ENCODE results near the gene ALG9. TPM values are rescaled to one million over a fixed set of nuclear protein-coding genes. Genes with fewer than 3 reads are reported as not detected.
A peak's percentile ranks its signal among the peaks of the same experiment; 100 is the strongest.

ALG9 gene
- total and polyA plus RNA-seq, 10 of the 15 experiments (the other 5 are each of a cell fraction or from before 2014, with no cell fraction given): 10.8 to 41.6 (median 25.5) TPM

GRCh38 chr11:111766834-111767142 is 104.6 kb downstream of the ALG9 start:
- H4K20me1 ChIP-seq (ENCODE audit: control insufficient read depth, insufficient read depth): no peaks in the 10 kb centered on the region
- peaks cover 0 to 4% of the 10 kb centered on the region in 2 experiments; a peak in 2 of 4 replicates for H3K36me3 ChIP-seq (ENCODE audit: control insufficient read depth in 2 of 2, insufficient read depth in 2 of 2, low read length in 1 of 2)
- H3K79me2 ChIP-seq (ENCODE audit: control insufficient read depth, insufficient read depth, low read length): peaks cover 22% of the 10 kb centered on the region
- H3K4me3 ChIP-seq: peak overlapping the region; percentile 78
- BruUV-seq (replicated peaks): no TSS peak
- no peak for DNase-seq (ENCODE audit: low read depth, low spot score)
- no peak for FAIRE-seq
- intact Hi-C loops (cut with micrococcal nuclease; ENCODE audit: unreplicated experiment): loop anchor here (2.0 kb wide), 1 partner anchor 164 kb away; the partner anchor contains the start of gene SIK2
- ChIA-PET SMC1A (ENCODE audit: uncharacterized antibody, unreplicated experiment) (interaction anchor here (0.7 to 8.1 kb wide), 23 partner anchors 11 to 180 kb away, joined by 3 to 154 read pairs (median 4); no protein-coding TSS in a partner anchor), CTCF (interaction anchor here (0.7 to 13.4 kb wide), 15 partner anchors 11 to 200 kb away, joined by 3 to 174 read pairs (median 5); partner anchors contain the start of gene SIK2), POLR2A (interaction anchor here (0.7 to 6.0 kb wide), 11 partner anchors 11 to 236 kb away, joined by 3 to 56 read pairs (median 5); partner anchors contain the start of gene SIK2), RAD21 (ENCODE audit: unreplicated experiment) (interaction anchor here (0.7 to 7.6 kb wide), 14 partner anchors 11 to 180 kb away, joined by 3 to 136 read pairs (median 5); partner anchors contain the start of gene SIK2)
- peak overlapping the region; percentile 62 for H3K27ac ChIP-seq (ENCODE audit: control insufficient read depth, insufficient read depth)
- no peaks in the 10 kb centered on the region for H3K27me3 ChIP-seq (replicated peaks in 1 of 2; ENCODE audit: control insufficient read depth in 2 of 2, insufficient read depth in 2 of 2, low read length in 1 of 2)
- peak overlapping the region; percentile 97 for H3K4me2 ChIP-seq (ENCODE audit: control insufficient read depth, insufficient read depth)
- no peaks in the 10 kb centered on the region; the same call in 1 of the 2 replicates for H3K4me1 ChIP-seq (ENCODE audit: control insufficient read depth, insufficient read depth, low read length)
- peak overlapping the region; percentile 80 for H3K9ac ChIP-seq (ENCODE audit: control insufficient read depth, insufficient read depth, low read length)
- ATAC-seq: peak; percentile 7; the same call in 2 of the 3 replicates
- H2AFZ ChIP-seq (ENCODE audit: control insufficient read depth, low read depth, low read length): peak overlapping the region; percentile 93
- WGBS (ENCODE audit: insufficient coverage, insufficient replicate concordance, low lambda C conversion rate, missing lambda C conversion rate): 5% methylated on average over 7 of the region's 7 CpGs
- in situ Hi-C loops (cut with MboI): no loop called here
- no peaks in the 10 kb centered on the region for H3K9me3 ChIP-seq (replicated peaks; ENCODE audit: control insufficient read depth, insufficient read depth, low read length)
- TF ChIP-seq NR2C1 (IDR thresholded peaks at IDR 0.05): no peak

GRCh38 chr11:111765984-111766833 is 105.2 kb downstream of the ALG9 start, which contains the start of gene PPP2R1B:
PPP2R1B (minus strand) TSS chr11:111766389; CDS start chr11:111766361, 28 bp downstream.
- peak; percentile 27 for FAIRE-seq
- Histone ChIP-seq H3K79me2 (ENCODE audit: control insufficient read depth, insufficient read depth, low read length) (peaks cover 22% of the 10 kb centered on the region), H4K20me1 (ENCODE audit: control insufficient read depth, insufficient read depth) (no peaks in the 10 kb centered on the region), H3K27ac (ENCODE audit: control insufficient read depth, insufficient read depth) (peak within 1 kb of the TSS; percentile 77), H3K4me1 (ENCODE audit: control insufficient read depth, insufficient read depth, low read length) (no peaks in the 10 kb centered on the region; the same call in 1 of the 2 replicates), H3K36me3 (ENCODE audit: control insufficient read depth in 2 of 2, insufficient read depth in 2 of 2, low read length in 1 of 2) (peaks cover 0 to 7% of the 10 kb centered on the region in 2 experiments; a peak in 2 of 4 replicates), H3K4me2 (ENCODE audit: control insufficient read depth, insufficient read depth) (peak within 1 kb of the TSS; percentile 97), H3K27me3 (replicated peaks in 1 of 2; ENCODE audit: control insufficient read depth in 2 of 2, insufficient read depth in 2 of 2, low read length in 1 of 2) (no peaks in the 10 kb centered on the region), H3K9me3 (replicated peaks; ENCODE audit: control insufficient read depth, insufficient read depth, low read length) (no peaks in the 10 kb centered on the region), H3K9ac (ENCODE audit: control insufficient read depth, insufficient read depth, low read length) (peak within 1 kb of the TSS; percentile 80), H2AFZ (ENCODE audit: control insufficient read depth, low read depth, low read length) (peak within 1 kb of the TSS; percentile 97), H3K4me3 (peak within 1 kb of the TSS; percentile 78)
- in situ Hi-C loops (cut with MboI): no loop called here
- WGBS (ENCODE audit: insufficient coverage, insufficient replicate concordance, low lambda C conversion rate, missing lambda C conversion rate): 1% methylated on average over 50 of the region's 61 CpGs
- BruUV-seq (replicated peaks): TSS peak; percentile 97
- peak; percentile 97 for ATAC-seq
- ChIA-PET CTCF (interaction anchor here (0.7 to 13.4 kb wide), 14 partner anchors 11 to 200 kb away, joined by 3 to 174 read pairs (median 4); partner anchors contain the start of gene SIK2), RAD21 (ENCODE audit: unreplicated experiment) (interaction anchor here (0.6 to 7.6 kb wide), 17 partner anchors 11 to 179 kb away, joined by 3 to 136 read pairs (median 4); partner anchors contain the start of gene SIK2), POLR2A (interaction anchor here (0.6 to 6.0 kb wide), 14 partner anchors 11 to 236 kb away, joined by 3 to 56 read pairs (median 6); partner anchors contain the start of gene SIK2), SMC1A (ENCODE audit: uncharacterized antibody, unreplicated experiment) (interaction anchor here (0.6 to 8.1 kb wide), 30 partner anchors 11 to 1639 kb away, joined by 3 to 154 read pairs (median 4); partner anchors contain the start of gene SIK2)
- intact Hi-C loops (cut with micrococcal nuclease; ENCODE audit: unreplicated experiment): loop anchor here (2.0 kb wide), 1 partner anchor 163 kb away; the partner anchor contains the start of gene SIK2
- DNase-seq (ENCODE audit: low read depth, low spot score): peak; percentile 35
- TF ChIP-seq IKZF2 (IDR thresholded peaks at IDR 0.05) (0 out of 4 replicates have a peak, but pooled peaks of 1 of the 2 experiments have one; percentile 35), CREB1 (IDR thresholded peaks at IDR 0.05; ENCODE audit: low read depth) (peak; percentile 54; the same call in 1 of the 2 replicates), NRF1 (conservative IDR thresholded peaks at IDR 0.05; ENCODE audit: low read depth, low read length) (no peak), ZSCAN29 (IDR thresholded peaks at IDR 0.05) (no peak), RELB (IDR thresholded peaks at IDR 0.05; ENCODE audit: low read depth) (no peak), SREBF1 (IDR thresholded peaks at IDR 0.05; ENCODE audit: low read length) (no peak), RUNX3 (IDR thresholded peaks at IDR 0.05; ENCODE audit: low read length) (no peak)

Measured in GM12878 (cell line).